Gastrocnemius medialis (tissue), 4 donors: ENCODE results near the gene ANO10. TPM values are rescaled to one million over a fixed set of nuclear protein-coding genes. Genes with fewer than 3 reads are reported as not detected.

Experiments used
- ATAC-seq, 2 donors: fragments of 150-250 bp; one replicate each; pipeline ENCODE4 v1.9.1; 2016
- DNase-seq, 2 donors: peaks; one replicate each; pipeline ENCODE4 v3.0.0-alpha.2; 2019
- H3K27ac ChIP-seq, 4 donors: fragments of 200-600 bp; sonication (generic); 1 replicate in 1 of 4; 2 replicates in 3 of 4; pipeline ENCODE4 v1.5.1; 2016 to 2018; ENCODE audit warnings: mild to moderate bottlenecking in 2 of 4, moderate library complexity in 1 of 4
- H3K27me3 ChIP-seq, 3 donors: fragments of 200-600 bp; sonication (generic) in 2 of 3; 1 replicate in 1 of 3; 2 replicates in 2 of 3; pipeline versions ENCODE4 v1.5.1 to v1.6.0; 2016 to 2019; ENCODE audit warnings: mild to moderate bottlenecking in 1 of 3, moderate library complexity in 1 of 3
- H3K36me3 ChIP-seq, 2 donors: fragments of 200-600 bp; sonication (generic) in 1 of 2; one replicate each; pipeline ENCODE4 v1.5.1; 2017 to 2018
- H3K4me1 ChIP-seq, 2 donors: fragments of 200-600 bp; sonication (generic) in 1 of 2; one replicate each; pipeline ENCODE4 v1.5.1; 2016 to 2017; ENCODE audit warnings: mild to moderate bottlenecking in 2 of 2
- H3K4me3 ChIP-seq, 4 donors: fragments of 200-600 bp; sonication (generic) in 3 of 4; 1 replicate in 1 of 4; 2 replicates in 3 of 4; pipeline ENCODE4 v1.5.1; 2016 to 2019; ENCODE audit warnings: mild to moderate bottlenecking in 2 of 4
- H3K9me3 ChIP-seq, 3 donors: fragments of 200-600 bp; sonication (generic) in 2 of 3; 1 replicate in 1 of 3; 2 replicates in 2 of 3; pipeline ENCODE4 v1.5.1; 2016 to 2019
- POLR2A ChIP-seq, 2 donors: fragments of 450-650 bp; IDR thresholded peaks; one replicate each; pipeline ENCODE4 v1.6.1; 2017; ENCODE audit warnings: antibody characterized with exemption in 2 of 2, mild to moderate bottlenecking in 2 of 2, moderate library complexity in 2 of 2
- in situ Hi-C, 4 donors: fragments of 200-750 bp; cut with MboI; loops; one replicate each; pipeline versions ENCODE4 v1.15.0 to v1.8.0; 2017; ENCODE audit warnings: low sequenced_read_pairs in 4 of 4
- intact Hi-C: fragments of 100-400 bp; cut with DNase I; formaldehyde crosslinking; loops from one replicate; pipeline ENCODE4 v1.15.1; 2023; ENCODE audit warnings: low total_unique reads
- total RNA-seq, 4 donors: library from RNA; depleted of rRNA; stranded (reverse); fragments of >200 nt; gene quantifications; one replicate each; pipeline versions ENCODE4 v1.1.0 to v1.2.3, GENCODE V29; 2016
- TF ChIP-seq, protein P1 (sequence below), 5 experiments: fragments of 450-650 bp in 3 of 5; fragments of 200-600 bp in 2 of 5; sonication (generic) in 2 of 5; IDR thresholded peaks in 4 of 5; conservative IDR thresholded peaks in 1 of 5; 1 replicate in 4 of 5; 2 replicates in 1 of 5; pipeline ENCODE4 v1.5.1; 2016 to 2019; ENCODE audit warnings: antibody characterized with exemption in 5 of 5, mild to moderate bottlenecking in 3 of 5, moderate library complexity in 3 of 5

The ANO10 gene
- total RNA-seq, 4 donors from 2014 or later, result 6.9 to 8.1 (median 7.8) TPM

DNA sequence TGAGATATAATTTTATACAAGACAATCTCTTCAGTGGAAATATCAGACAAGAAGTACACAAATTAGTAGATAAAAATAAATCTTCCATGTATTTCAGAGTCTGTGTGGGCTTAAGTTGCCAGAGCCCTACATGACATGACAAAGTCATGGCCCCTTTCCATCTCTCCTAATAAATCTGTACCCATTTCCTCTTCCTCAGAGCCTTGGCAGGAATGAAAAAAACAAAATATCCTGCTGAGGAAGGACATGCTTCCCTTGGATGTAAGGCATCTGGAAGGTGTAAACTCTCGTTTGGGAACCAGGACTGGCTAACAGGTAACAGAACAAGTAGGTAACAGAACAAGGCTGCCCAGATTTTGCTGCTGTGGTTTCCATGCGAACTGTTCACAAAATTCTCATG, 187.4 kb downstream of the ANO10 start:
- no peak for ATAC-seq
- H3K4me3 ChIP-seq, result no peak overlapping the region
- no peaks in the 10 kb centered on the region for H3K27me3 ChIP-seq
- H3K4me1 ChIP-seq, result no peaks in the 10 kb centered on the region
- DNase-seq, result no peak
- no peak overlapping the region for H3K27ac ChIP-seq
- in situ Hi-C loops (no loop called here), intact Hi-C loops (no loop called here)
- TF ChIP-seq, protein P1, sequence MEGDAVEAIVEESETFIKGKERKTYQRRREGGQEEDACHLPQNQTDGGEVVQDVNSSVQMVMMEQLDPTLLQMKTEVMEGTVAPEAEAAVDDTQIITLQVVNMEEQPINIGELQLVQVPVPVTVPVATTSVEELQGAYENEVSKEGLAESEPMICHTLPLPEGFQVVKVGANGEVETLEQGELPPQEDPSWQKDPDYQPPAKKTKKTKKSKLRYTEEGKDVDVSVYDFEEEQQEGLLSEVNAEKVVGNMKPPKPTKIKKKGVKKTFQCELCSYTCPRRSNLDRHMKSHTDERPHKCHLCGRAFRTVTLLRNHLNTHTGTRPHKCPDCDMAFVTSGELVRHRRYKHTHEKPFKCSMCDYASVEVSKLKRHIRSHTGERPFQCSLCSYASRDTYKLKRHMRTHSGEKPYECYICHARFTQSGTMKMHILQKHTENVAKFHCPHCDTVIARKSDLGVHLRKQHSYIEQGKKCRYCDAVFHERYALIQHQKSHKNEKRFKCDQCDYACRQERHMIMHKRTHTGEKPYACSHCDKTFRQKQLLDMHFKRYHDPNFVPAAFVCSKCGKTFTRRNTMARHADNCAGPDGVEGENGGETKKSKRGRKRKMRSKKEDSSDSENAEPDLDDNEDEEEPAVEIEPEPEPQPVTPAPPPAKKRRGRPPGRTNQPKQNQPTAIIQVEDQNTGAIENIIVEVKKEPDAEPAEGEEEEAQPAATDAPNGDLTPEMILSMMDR (IDR thresholded peaks at IDR 0.05 in 4 of 5, conservative IDR thresholded peaks at IDR 0.05 in 1 of 5), result no peak
- TF ChIP-seq POLR2A (IDR thresholded peaks at IDR 0.05), result no peak
- H3K9me3 ChIP-seq, result no peaks in the 10 kb centered on the region
- no peaks in the 10 kb centered on the region for H3K36me3 ChIP-seq

DNA sequence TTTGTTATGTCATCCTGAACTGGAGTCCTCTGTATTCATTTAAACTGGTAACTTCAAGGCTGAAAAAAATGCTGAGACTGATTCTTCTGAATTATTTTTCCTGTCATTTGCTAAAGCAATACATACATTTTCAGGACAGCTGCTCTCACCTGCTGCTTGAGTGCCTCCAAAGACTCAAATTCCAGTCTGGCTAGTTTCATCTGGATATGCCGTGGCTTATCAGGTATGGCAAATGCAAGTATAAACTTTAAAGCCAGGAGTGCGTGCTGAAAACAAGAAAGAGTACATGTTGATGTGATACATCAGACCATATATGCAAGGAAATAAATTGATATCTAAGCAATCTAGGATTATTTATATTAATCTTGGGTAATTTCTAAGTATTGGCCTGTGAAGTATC, 189.3 kb downstream of the ANO10 start:
- ATAC-seq, result no peak
- TF ChIP-seq, protein P1 (IDR thresholded peaks at IDR 0.05 in 4 of 5, conservative IDR thresholded peaks at IDR 0.05 in 1 of 5), result no peak
- TF ChIP-seq POLR2A (IDR thresholded peaks at IDR 0.05), result no peak
- no peaks in the 10 kb centered on the region for H3K9me3 ChIP-seq
- in situ Hi-C loops, result no loop called here
- no peak overlapping the region for H3K4me3 ChIP-seq
- H3K4me1 ChIP-seq, result no peaks in the 10 kb centered on the region
- no peaks in the 10 kb centered on the region for H3K36me3 ChIP-seq
- no peak for DNase-seq
- intact Hi-C loops, result no loop called here
- no peaks in the 10 kb centered on the region for H3K27me3 ChIP-seq
- H3K27ac ChIP-seq, result no peak overlapping the region

DNA sequence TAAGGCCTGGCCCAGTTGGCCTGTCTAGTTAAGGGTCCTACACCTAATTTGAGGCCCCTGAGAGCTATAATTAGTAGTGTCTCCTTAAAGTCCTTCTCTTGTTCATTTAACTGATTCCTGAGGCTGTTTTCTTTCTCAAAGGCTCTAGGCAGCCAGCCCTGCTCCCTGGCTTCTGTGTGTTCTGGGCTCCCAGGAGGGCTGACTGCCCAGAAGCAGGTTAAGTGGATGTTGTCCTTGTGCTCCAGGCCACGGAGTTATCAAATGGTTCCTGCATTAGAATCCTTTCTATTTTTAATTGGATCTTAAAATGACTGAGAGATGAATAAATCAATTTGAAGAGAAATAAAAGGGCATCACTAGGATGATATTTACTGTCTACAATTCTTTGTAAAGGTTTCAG, 195.4 kb downstream of the ANO10 start:
- peak; percentile 76 to 82 for ATAC-seq
- DNase-seq, result peak; percentile 60 to 61

DNA sequence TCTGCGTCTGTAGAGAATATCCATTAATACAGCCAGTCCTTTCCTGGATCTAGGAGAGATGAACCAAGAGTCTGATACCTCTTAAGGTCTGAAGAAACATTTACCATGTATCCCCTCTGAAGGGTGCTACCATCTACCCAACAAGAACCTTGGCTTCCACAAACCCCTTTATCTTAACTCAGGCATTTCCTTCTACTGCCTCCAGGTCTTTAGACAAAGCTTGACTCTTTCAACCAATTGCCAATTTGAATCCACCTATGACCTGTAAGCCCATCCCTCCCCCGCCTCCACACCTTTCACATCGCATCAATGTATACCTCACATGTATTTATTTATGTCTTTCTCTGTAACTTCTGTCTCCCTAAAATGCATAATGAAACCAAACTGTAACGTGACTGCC, 196.0 kb downstream of the ANO10 start:
- Histone ChIP-seq H3K36me3 (no peaks in the 10 kb centered on the region), H3K27ac (peak overlapping the region; percentile 78 to 83 (median 80)), H3K9me3 (no peaks in the 10 kb centered on the region), H3K4me3 (no peak overlapping the region), H3K27me3 (no peaks in the 10 kb centered on the region), H3K4me1 (peaks cover 29 to 38% of the 10 kb centered on the region in 2 donors)
- TF ChIP-seq POLR2A (IDR thresholded peaks at IDR 0.05), result no peak
- TF ChIP-seq, protein P1 (IDR thresholded peaks at IDR 0.05 in 4 of 5, conservative IDR thresholded peaks at IDR 0.05 in 1 of 5), result no peak
- ATAC-seq (no peak), DNase-seq (no peak)
- in situ Hi-C loops (no loop called here), intact Hi-C loops (no loop called here)

More for the DNA sequence above, 195.4 kb downstream of the ANO10 start:
- in situ Hi-C loops, result no loop called here
- Histone ChIP-seq H3K36me3 (no peaks in the 10 kb centered on the region), H3K27me3 (no peaks in the 10 kb centered on the region), H3K9me3 (no peaks in the 10 kb centered on the region), H3K27ac (peak overlapping the region; percentile 78 to 83 (median 80)), H3K4me3 (no peak overlapping the region), H3K4me1 (peaks cover 29 to 38% of the 10 kb centered on the region in 2 donors)
- intact Hi-C loops, result no loop called here
- TF ChIP-seq, protein P1 (IDR thresholded peaks at IDR 0.05 in 4 of 5, conservative IDR thresholded peaks at IDR 0.05 in 1 of 5), result no peak
- TF ChIP-seq POLR2A (IDR thresholded peaks at IDR 0.05), result no peak

DNA sequence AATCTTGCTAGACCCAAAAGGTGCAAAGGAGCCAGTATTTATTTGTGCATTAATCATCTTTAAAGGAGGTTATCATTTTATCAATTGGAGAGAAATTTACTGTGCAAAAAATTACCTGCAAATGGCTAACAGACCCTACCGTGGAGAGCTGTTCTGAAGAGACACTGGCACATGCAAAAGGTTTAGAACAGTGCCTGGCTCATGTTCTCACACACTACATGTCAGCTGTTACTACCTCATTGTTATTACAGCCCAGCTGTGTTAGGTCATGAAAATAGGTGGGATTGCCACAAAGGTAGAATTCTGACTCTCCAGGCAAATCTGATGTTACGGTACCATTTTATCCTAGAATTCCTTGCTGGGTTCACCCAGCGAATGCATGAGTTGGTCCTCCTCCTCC, 198.2 kb downstream of the ANO10 start:
- intact Hi-C loops, result no loop called here
- Histone ChIP-seq H3K27me3 (no peaks in the 10 kb centered on the region), H3K9me3 (no peaks in the 10 kb centered on the region), H3K4me3 (no peak overlapping the region), H3K27ac (peak overlapping the region; percentile 63 to 81 (median 74)), H3K36me3 (no peaks in the 10 kb centered on the region), H3K4me1 (peaks cover 29 to 43% of the 10 kb centered on the region in 2 donors)
- TF ChIP-seq, protein P1 (IDR thresholded peaks at IDR 0.05 in 4 of 5, conservative IDR thresholded peaks at IDR 0.05 in 1 of 5), result no peak
- no peak for TF ChIP-seq POLR2A (IDR thresholded peaks at IDR 0.05)
- ATAC-seq (peak; percentile 53 to 57), DNase-seq (no peak)
- in situ Hi-C loops, result no loop called here
